CD14-positive monocyte (primary cell): ENCODE results near the gene PRUNE1. TPM values are rescaled to one million over a fixed set of nuclear protein-coding genes. Genes with fewer than 3 reads are reported as not detected.

Experiments used
- DNase-seq, 3 donors: peaks; one replicate each; pipeline ENCODE4 v3.0.0-alpha.2; 2011 to 2022
- H2AFZ ChIP-seq: 2 replicates; pipeline ENCODE4 v1.6.0; 2012; ENCODE audit warnings: mild to moderate bottlenecking, low read depth, low read length, inconsistent platforms; ENCODE audit not compliant: insufficient read depth, poor library complexity, severe bottlenecking
- H3K27ac ChIP-seq, 2 donors: 1 replicate in 1 of 2; 2 replicates in 1 of 2; pipeline ENCODE4 v1.5.1; 2012 to 2013; ENCODE audit warnings: low read length in 2 of 2, control low read depth in 1 of 2, inconsistent platforms in 1 of 2, low read depth in 1 of 2, mild to moderate bottlenecking in 1 of 2
- H3K27me3 ChIP-seq, 2 donors: one replicate each; pipeline versions ENCODE4 v1.6.0 to v1.6.1; 2011 to 2013; ENCODE audit warnings: low read length in 2 of 2; ENCODE audit not compliant: control insufficient read depth in 2 of 2, insufficient read depth in 2 of 2
- H3K36me3 ChIP-seq, 2 donors: replicated peaks in 1 of 2; 1 replicate in 1 of 2; 2 replicates in 1 of 2; pipeline versions ENCODE4 v1.5.1 to v1.6.1; 2012 to 2013; ENCODE audit warnings: low read length in 2 of 2, control low read depth in 1 of 2, inconsistent platforms in 1 of 2, mild to moderate bottlenecking in 1 of 2; ENCODE audit not compliant: insufficient read depth in 2 of 2, control insufficient read depth in 1 of 2
- H3K4me1 ChIP-seq, 2 donors: 1 replicate in 1 of 2; 2 replicates in 1 of 2; pipeline versions ENCODE4 v1.5.1 to v1.6.1; 2012 to 2013; ENCODE audit warnings: low read length in 2 of 2, control low read depth in 1 of 2, inconsistent platforms in 1 of 2, mild to moderate bottlenecking in 1 of 2, moderate library complexity in 1 of 2; ENCODE audit not compliant: insufficient read depth in 2 of 2, control insufficient read depth in 1 of 2
- H3K4me2 ChIP-seq: replicated peaks from 2 replicates; pipeline ENCODE3; 2012; ENCODE audit warnings: low read length, moderate library complexity, mild to moderate bottlenecking; ENCODE audit not compliant: poor library complexity, severe bottlenecking; ENCODE audit errors: extremely low read depth
- H3K4me3 ChIP-seq, 3 experiments: fragments of 200-600 bp in 1 of 3; sonication (generic) in 1 of 3; replicated peaks in 1 of 3; 1 replicate in 2 of 3; 2 replicates in 1 of 3; pipeline ENCODE4 v1.5.1; 2011 to 2013; ENCODE audit warnings: low read length in 3 of 3, mild to moderate bottlenecking in 3 of 3, control low read depth in 2 of 3, low read depth in 2 of 3, inconsistent platforms in 1 of 3, moderate library complexity in 1 of 3
- H3K79me2 ChIP-seq: 2 replicates; pipeline ENCODE4 v1.6.0; 2012; ENCODE audit warnings: mild to moderate bottlenecking, control low read depth, inconsistent platforms, low read length, moderate library complexity; ENCODE audit not compliant: insufficient read depth
- H3K9ac ChIP-seq: 2 replicates; pipeline ENCODE4 v1.6.0; 2017; ENCODE audit warnings: low read length, mild to moderate bottlenecking; ENCODE audit not compliant: insufficient read depth, poor library complexity, severe bottlenecking
- H3K9me3 ChIP-seq, 2 donors: replicated peaks in 1 of 2; 1 replicate in 1 of 2; 2 replicates in 1 of 2; pipeline versions ENCODE4 v1.5.1 to v1.6.1; 2012 to 2013; ENCODE audit warnings: low read length in 2 of 2, control low read depth in 1 of 2; ENCODE audit not compliant: control insufficient read depth in 1 of 2, insufficient read depth in 1 of 2
- H4K20me1 ChIP-seq: 2 replicates; pipeline ENCODE4 v1.6.0; 2012; ENCODE audit warnings: mild to moderate bottlenecking, low read length, control low read depth, moderate library complexity; ENCODE audit not compliant: insufficient read depth
- H3K27ac Mint-ChIP-seq, 7 donors: one replicate each; pipeline ENCODE4 v1.8.0; 2020; ENCODE audit warnings: mild to moderate bottlenecking in 7 of 7, mixed read lengths in 7 of 7, moderate library complexity in 6 of 7, inconsistent platforms in 2 of 7
- H3K27me3 Mint-ChIP-seq, 3 donors: one replicate each; pipeline ENCODE4 v1.8.0; 2021 to 2022; ENCODE audit warnings: low read depth in 3 of 3, mild to moderate bottlenecking in 3 of 3, mixed read lengths in 3 of 3, moderate library complexity in 3 of 3, inconsistent platforms in 1 of 3
- H3K36me3 Mint-ChIP-seq, 2 donors: one replicate each; pipeline ENCODE4 v1.8.0; 2020; ENCODE audit warnings: mixed read lengths in 2 of 2, inconsistent platforms in 1 of 2, mild to moderate bottlenecking in 1 of 2
- H3K4me1 Mint-ChIP-seq: one replicate; pipeline ENCODE4 v1.8.0; 2020; ENCODE audit warnings: mild to moderate bottlenecking, mixed read lengths
- H3K4me3 Mint-ChIP-seq, 2 donors: one replicate each; pipeline ENCODE4 v1.8.0; 2020; ENCODE audit warnings: mild to moderate bottlenecking in 2 of 2, mixed read lengths in 2 of 2, moderate library complexity in 1 of 2
- H3K9me3 Mint-ChIP-seq, 7 donors: one replicate each; pipeline ENCODE4 v1.8.0; 2020 to 2022; ENCODE audit warnings: mixed read lengths in 7 of 7, mild to moderate bottlenecking in 6 of 7, moderate library complexity in 6 of 7, inconsistent platforms in 2 of 7
- CTCF ChIP-seq: fragments of 200-600 bp; IDR thresholded peaks from one replicate; pipeline ENCODE4 v1.8.0; 2022; ENCODE audit warnings: antibody characterized with exemption, mild to moderate bottlenecking
- WGBS: methylation state at CpG from one replicate; pipeline ENCODE4 v1.1.5; 2013; ENCODE audit warnings: missing lambda C conversion rate; ENCODE audit not compliant: insufficient coverage; 5-methylcytosine and 5-hydroxymethylcytosine counted together
- intact Hi-C, 2 donors: fragments of 100-400 bp; cut with micrococcal nuclease; formaldehyde crosslinking; loops; one replicate each; pipeline versions ENCODE4 v1.15.0 to v1.15.1; 2023
- polyA plus RNA-seq, 3 donors: library from polyadenylated mRNA; depleted of rRNA in 1 of 3; unstranded in 2 of 3; stranded (reverse) in 1 of 3; fragments of 300-500 nt in 2 of 3; fragments of >200 nt in 1 of 3; fragmentation: Illumina TruSeq in 2 of 3; gene quantifications; 1 replicate in 2 of 3; 2 replicates in 1 of 3; pipeline ENCODE4 v1.2.3, GENCODE V29; 2012 to 2021

PRUNE1 gene
- polyA plus RNA-seq, 3 donors = 8.4 to 22.8 (median 22.6) TPM

GRCh38 chr1:151039521-151039920 lies 31.3 kb downstream of the PRUNE1 start:
- Mint-ChIP-seq H3K4me3 (no peak overlapping the region), H3K9me3 (peaks cover 0 to 2% (median 0%) of the 10 kb centered on the region in 7 donors), H3K36me3 (peaks cover 18 to 20% of the 10 kb centered on the region in 2 donors), H3K27me3 (peaks cover 0 to 1% (median 0%) of the 10 kb centered on the region in 3 donors), H3K27ac (no peak overlapping the region), H3K4me1 (no peaks in the 10 kb centered on the region)
- DNase-seq = no peak
- intact Hi-C loops = no loop called here
- Histone ChIP-seq H3K9me3 (no peaks in the 10 kb centered on the region), H3K9ac (no peak overlapping the region), H2AFZ (no peak overlapping the region), H3K27ac (no peak overlapping the region), H3K4me1 (no peaks in the 10 kb centered on the region), H3K27me3 (no peaks in the 10 kb centered on the region), H3K79me2 (no peaks in the 10 kb centered on the region), H3K36me3 (peaks cover 4 to 9% of the 10 kb centered on the region in 2 donors), H3K4me3 (no peak overlapping the region), H4K20me1 (no peaks in the 10 kb centered on the region), H3K4me2 (no peak overlapping the region)
- TF ChIP-seq CTCF = no peak
- WGBS = 100% methylated on average over 1 of the region's 3 CpGs

- TF ChIP-seq CTCF = no peak
- Histone ChIP-seq H3K4me2 (no peak overlapping the region), H3K4me1 (peaks cover 20 to 24% of the 10 kb centered on the region in 2 donors), H4K20me1 (no peaks in the 10 kb centered on the region), H3K36me3 (no peaks in the 10 kb centered on the region), H3K27ac (no peak overlapping the region), H3K27me3 (peaks cover 3 to 15% of the 10 kb centered on the region in 2 donors), H3K9ac (no peak overlapping the region), H3K79me2 (no peaks in the 10 kb centered on the region), H3K9me3 (no peaks in the 10 kb centered on the region), H3K4me3 (no peak overlapping the region), H2AFZ (no peak overlapping the region)
- Mint-ChIP-seq H3K27ac (no peak overlapping the region), H3K4me3 (no peak overlapping the region), H3K9me3 (peaks cover 0 to 3% (median 0%) of the 10 kb centered on the region in 7 donors), H3K4me1 (peaks cover 23% of the 10 kb centered on the region), H3K36me3 (peaks cover 9 to 13% of the 10 kb centered on the region in 2 donors), H3K27me3 (peaks cover 3 to 21% (median 17%) of the 10 kb centered on the region in 3 donors)
- intact Hi-C loops = no loop called here
- no CpG with 5 or more reads among the region's 1 CpG for WGBS
- DNase-seq = no peak
These were observed 34.9 kb downstream of the PRUNE1 start for GRCh38 chr1:151043163-151043562.
